T-cell (primary cell): Measurements from ENCODE around the gene PRSS22. TPM values are rescaled to one million over a fixed set of nuclear protein-coding genes. Genes with fewer than 3 reads are reported as not detected.

ENCODE experiments used
- ATAC-seq, 4 experiments: fragments of 200-7000 bp in 3 of 4; fragments of 150-1000 bp in 1 of 4; cut with Tn5 transposase; replicated peaks in 1 of 4; 1 replicate in 3 of 4; 2 replicates in 1 of 4; pipeline ENCODE4 v1.10.0; 2021; ENCODE audit warnings: moderate library complexity in 3 of 4, mild to moderate bottlenecking in 2 of 4, moderate number of reproducible peaks in 1 of 4
- CTCF ChIA-PET, 2 donors: fragments of 300-600 bp; sonication (Branson Sonifier 250); formaldehyde crosslinking; loops; one replicate each; lab custom pipeline; 2022; ENCODE audit warnings: antibody characterized with exemption in 2 of 2; lab: Charles Lee
- POLR2A ChIA-PET, 2 donors: fragments of 300-600 bp; sonication (Branson Sonifier 250); formaldehyde crosslinking; loops; one replicate each; lab custom pipeline; 2022; ENCODE audit warnings: antibody characterized with exemption in 2 of 2; lab: Charles Lee
- DNase-seq, 35 experiments: peaks; one replicate each; pipeline versions ENCODE4 v3.0.0 to v3.0.0-alpha.2; 2013 to 2023
- H3K27ac ChIP-seq: one replicate; pipeline ENCODE4 v1.5.1; 2013; ENCODE audit warnings: low read length
- H3K27me3 ChIP-seq, 2 experiments: replicated peaks in 1 of 2; 1 replicate in 1 of 2; 2 replicates in 1 of 2; pipeline versions ENCODE4 v1.6.1 to v1.7.0; 2013; ENCODE audit warnings: low read length in 1 of 2, mixed read lengths in 1 of 2; ENCODE audit not compliant: control insufficient read depth in 2 of 2, insufficient read depth in 2 of 2; ENCODE audit errors: extremely low read depth in 1 of 2
- H3K36me3 ChIP-seq, 2 donors: 1 replicate in 1 of 2; 2 replicates in 1 of 2; pipeline versions ENCODE4 v1.6.1 to v1.7.0; 2013; ENCODE audit warnings: low read length in 1 of 2; ENCODE audit not compliant: control insufficient read depth in 2 of 2, insufficient read depth in 1 of 2; ENCODE audit errors: extremely low read depth in 1 of 2
- H3K4me1 ChIP-seq, 2 experiments: 1 replicate in 1 of 2; 2 replicates in 1 of 2; pipeline versions ENCODE4 v1.6.1 to v1.7.0; 2013; ENCODE audit warnings: low read length in 2 of 2, mixed read lengths in 1 of 2; ENCODE audit not compliant: insufficient read depth in 2 of 2, control insufficient read depth in 1 of 2; ENCODE audit errors: extremely low read depth in 1 of 2
- H3K4me3 ChIP-seq, 2 donors: 1 replicate in 1 of 2; 2 replicates in 1 of 2; pipeline versions ENCODE4 v1.5.1 to v1.7.0; 2013; ENCODE audit warnings: mild to moderate bottlenecking in 2 of 2, low read length in 1 of 2, moderate library complexity in 1 of 2; ENCODE audit not compliant: control insufficient read depth in 1 of 2; ENCODE audit errors: extremely low read depth in 1 of 2
- H3K9me3 ChIP-seq: 2 replicates; pipeline ENCODE4 v1.7.0; 2013
- H3K27ac Mint-ChIP-seq, 2 donors: one replicate each; pipeline ENCODE4 v1.8.0; 2020 to 2021; ENCODE audit warnings: mild to moderate bottlenecking in 2 of 2, mixed read lengths in 2 of 2
- H3K27me3 Mint-ChIP-seq, 2 donors: one replicate each; pipeline ENCODE4 v1.8.0; 2021 to 2022; ENCODE audit warnings: mixed read lengths in 2 of 2
- H3K36me3 Mint-ChIP-seq: one replicate; pipeline ENCODE4 v1.8.0; 2021; ENCODE audit warnings: mixed read lengths
- H3K4me1 Mint-ChIP-seq, 3 donors: one replicate each; pipeline ENCODE4 v1.8.0; 2020 to 2022; ENCODE audit warnings: mixed read lengths in 3 of 3, mild to moderate bottlenecking in 1 of 3
- H3K4me3 Mint-ChIP-seq, 3 donors: one replicate each; pipeline ENCODE4 v1.8.0; 2020 to 2022; ENCODE audit warnings: mild to moderate bottlenecking in 3 of 3, mixed read lengths in 3 of 3, moderate library complexity in 3 of 3
- H3K9me3 Mint-ChIP-seq, 3 donors: one replicate each; pipeline ENCODE4 v1.8.0; 2020 to 2022; ENCODE audit warnings: mixed read lengths in 3 of 3
- WGBS: methylation state at CpG from one replicate; pipeline ENCODE4 v1.1.5; 2013; ENCODE audit warnings: missing lambda C conversion rate; ENCODE audit not compliant: insufficient coverage; 5-methylcytosine and 5-hydroxymethylcytosine counted together
- total RNA-seq, 35 experiments: library from RNA in 6 of 35; stranded (reverse) in 6 of 35; fragments of 120-200 nt in 1 of 35; gene quantifications; one replicate each; pipeline versions ENCODE4 v1.2.1 to v1.2.4 and lab custom pipeline; 2013 to 2026

Gene PRSS22
- total RNA-seq, 5 donors from 2014 or later (not counting 1 experiment from before 2014, with no cell fraction given): 0.56 to 2.6 (median 1.4) TPM; not detected in 1

DNA sequence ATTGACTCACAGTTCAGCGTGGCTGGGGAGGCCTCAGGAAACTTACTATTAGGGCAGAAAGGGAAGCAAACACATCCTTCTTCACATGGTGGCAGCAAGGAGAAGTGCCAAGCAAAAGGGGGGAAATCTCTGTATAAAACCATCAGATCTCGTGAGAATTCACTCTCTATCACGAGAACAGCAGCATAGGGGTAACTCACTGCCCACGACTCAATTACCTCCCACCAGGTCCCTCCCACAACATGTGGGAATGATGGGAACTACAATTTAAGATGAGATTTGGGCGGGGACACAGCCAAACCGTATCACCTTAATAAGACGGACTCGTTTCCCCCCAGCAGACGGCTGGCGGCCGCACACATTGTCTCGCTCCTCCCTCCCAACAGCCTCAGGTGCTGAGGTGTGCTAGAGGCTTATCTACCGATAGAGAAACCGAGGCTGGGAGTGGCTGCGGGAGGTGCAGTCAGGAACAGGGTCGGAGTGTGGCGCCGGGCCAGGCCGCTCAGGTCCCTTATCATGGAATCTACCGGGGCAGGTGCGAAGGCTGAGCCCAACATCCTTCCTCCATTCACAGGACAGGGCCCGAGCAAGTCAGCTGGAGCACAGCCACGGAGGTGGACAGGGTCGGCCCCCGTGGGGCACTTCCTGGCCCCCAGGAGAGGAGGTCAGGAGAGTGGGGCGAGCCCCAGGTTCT is 32.8 kb downstream of the PRSS22 start:
- H3K4me3 ChIP-seq: no peak overlapping the region
- H3K9me3 ChIP-seq: no peaks in the 10 kb centered on the region
- H3K36me3 ChIP-seq: no peaks in the 10 kb centered on the region
- ATAC-seq: no peak
- no peak overlapping the region for H3K27ac ChIP-seq
- peaks cover 0 to 40% of the 10 kb centered on the region in 2 experiments for H3K27me3 ChIP-seq
- ChIA-PET CTCF (no interaction called here), POLR2A (no interaction called here)
- no peaks in the 10 kb centered on the region for H3K9me3 Mint-ChIP-seq
- 81% methylated on average over 12 of the region's 26 CpGs for WGBS
- no peaks in the 10 kb centered on the region for H3K36me3 Mint-ChIP-seq
- DNase-seq: no peak
- H3K4me1 ChIP-seq: peaks cover 0 to 5% of the 10 kb centered on the region in 2 experiments
- no peak overlapping the region for H3K27ac Mint-ChIP-seq
- no peak overlapping the region for H3K4me3 Mint-ChIP-seq
- H3K4me1 Mint-ChIP-seq: peaks cover 0 to 2% (median 0%) of the 10 kb centered on the region in 3 donors
- peaks cover 0 to 3% of the 10 kb centered on the region in 2 donors for H3K27me3 Mint-ChIP-seq

DNA sequence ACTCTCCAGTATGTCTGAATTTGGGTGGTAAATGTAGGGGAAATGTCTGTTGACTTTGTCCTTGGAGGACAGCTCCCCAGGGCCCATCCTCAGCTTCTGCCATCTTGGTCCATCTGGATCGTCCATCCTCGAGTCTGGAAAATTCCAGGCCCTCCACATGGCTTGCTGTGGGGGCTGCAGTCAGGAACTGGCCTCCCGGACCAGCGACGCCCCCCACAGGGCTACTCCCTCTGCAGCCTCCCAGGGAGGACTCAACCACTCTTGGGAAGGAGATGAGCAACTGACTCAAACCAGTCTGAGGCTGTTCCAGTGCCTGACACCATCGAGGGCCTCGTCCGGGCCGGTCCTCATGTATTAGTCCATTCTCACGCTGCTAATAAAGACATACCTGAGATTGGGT is 33.3 kb downstream of the PRSS22 start:
- DNase-seq (no peak), ATAC-seq (no peak)
- no peak overlapping the region for H3K4me3 Mint-ChIP-seq
- H3K4me1 ChIP-seq: no peaks in the 10 kb centered on the region
- H3K9me3 ChIP-seq: no peaks in the 10 kb centered on the region
- peaks cover 0 to 3% of the 10 kb centered on the region in 2 donors for H3K27me3 Mint-ChIP-seq
- peaks cover 0 to 36% of the 10 kb centered on the region in 2 experiments for H3K27me3 ChIP-seq
- no peaks in the 10 kb centered on the region for H3K36me3 Mint-ChIP-seq
- WGBS: 75% methylated on average over 2 of the region's 10 CpGs
- no peak overlapping the region for H3K4me3 ChIP-seq
- CTCF ChIA-PET: no interaction called here
- no peaks in the 10 kb centered on the region for H3K9me3 Mint-ChIP-seq
- no peak overlapping the region for H3K27ac ChIP-seq
- no peak overlapping the region for H3K27ac Mint-ChIP-seq
- POLR2A ChIA-PET: no interaction called here
- no peaks in the 10 kb centered on the region for H3K36me3 ChIP-seq
- H3K4me1 Mint-ChIP-seq: no peaks in the 10 kb centered on the region

DNA sequence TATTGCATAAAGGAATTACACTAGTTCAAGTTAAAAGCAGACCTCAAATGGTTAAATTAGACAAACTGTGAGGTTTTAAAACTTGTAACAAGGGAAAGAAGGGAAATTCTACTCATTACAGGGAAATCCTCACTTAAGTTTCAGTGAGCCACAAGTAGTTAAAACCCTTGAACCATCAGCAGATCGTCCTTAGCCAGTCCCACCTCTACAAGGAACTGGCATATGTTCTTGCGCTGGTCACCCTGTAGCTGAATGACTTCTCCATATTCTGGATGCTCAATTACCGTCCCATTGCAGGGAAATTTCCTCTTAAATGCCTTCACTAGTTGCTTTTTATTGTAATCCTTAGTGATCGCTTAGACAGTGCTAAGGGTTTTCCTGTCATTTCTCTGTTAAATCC is 35.5 kb downstream of the PRSS22 start:
- CTCF ChIA-PET: no interaction called here

DNA sequence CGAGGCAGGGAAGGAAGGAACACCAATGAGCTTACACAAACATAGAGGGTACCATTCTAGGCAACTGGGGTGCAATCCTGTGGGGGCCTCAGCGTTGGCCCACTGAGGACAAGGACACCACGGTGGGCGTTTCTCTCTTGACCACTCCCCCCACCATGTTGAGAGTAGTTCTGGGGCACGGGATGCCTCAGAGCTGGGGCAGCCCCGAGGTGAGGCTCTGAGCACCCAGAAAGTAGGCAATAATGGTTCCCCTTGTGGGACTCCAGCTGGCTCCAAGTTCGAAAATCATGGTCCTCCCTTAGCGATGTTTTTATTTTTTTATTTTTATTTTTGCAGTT is 35.8 kb downstream of the PRSS22 start:
- H3K36me3 Mint-ChIP-seq: no peaks in the 10 kb centered on the region
- no peaks in the 10 kb centered on the region for H3K4me1 Mint-ChIP-seq
- ATAC-seq: no peak
- H3K36me3 ChIP-seq: no peaks in the 10 kb centered on the region
- no peaks in the 10 kb centered on the region for H3K9me3 Mint-ChIP-seq
- H3K27ac Mint-ChIP-seq: no peak overlapping the region
- POLR2A ChIA-PET: no interaction called here
- WGBS: no CpG with 5 or more reads among the region's 8 CpGs
- no peaks in the 10 kb centered on the region for H3K9me3 ChIP-seq
- CTCF ChIA-PET: no interaction called here
- H3K27me3 Mint-ChIP-seq: peaks cover 0 to 7% of the 10 kb centered on the region in 2 donors
- H3K4me3 Mint-ChIP-seq: no peak overlapping the region
- DNase-seq: no peak
- H3K4me1 ChIP-seq: no peaks in the 10 kb centered on the region
- no peak overlapping the region for H3K27ac ChIP-seq
- peaks cover 0 to 25% of the 10 kb centered on the region in 2 experiments for H3K27me3 ChIP-seq
- H3K4me3 ChIP-seq: no peak overlapping the region

More for the DNA sequence above, 35.5 kb downstream of the PRSS22 start:
- 86% methylated on average over 2 of the region's 4 CpGs for WGBS
- H3K4me3 ChIP-seq: no peak overlapping the region
- POLR2A ChIA-PET: no interaction called here
- no peak overlapping the region for H3K27ac ChIP-seq
- H3K4me3 Mint-ChIP-seq: no peak overlapping the region
- H3K27me3 ChIP-seq: peaks cover 0 to 28% of the 10 kb centered on the region in 2 experiments
- H3K9me3 Mint-ChIP-seq: no peaks in the 10 kb centered on the region
- no peaks in the 10 kb centered on the region for H3K4me1 ChIP-seq
- no peak for DNase-seq
- no peak for ATAC-seq
- H3K27me3 Mint-ChIP-seq: peaks cover 0 to 7% of the 10 kb centered on the region in 2 donors
- H3K36me3 Mint-ChIP-seq: no peaks in the 10 kb centered on the region
- no peaks in the 10 kb centered on the region for H3K9me3 ChIP-seq
- H3K4me1 Mint-ChIP-seq: no peaks in the 10 kb centered on the region
- no peaks in the 10 kb centered on the region for H3K36me3 ChIP-seq
- H3K27ac Mint-ChIP-seq: no peak overlapping the region

DNA sequence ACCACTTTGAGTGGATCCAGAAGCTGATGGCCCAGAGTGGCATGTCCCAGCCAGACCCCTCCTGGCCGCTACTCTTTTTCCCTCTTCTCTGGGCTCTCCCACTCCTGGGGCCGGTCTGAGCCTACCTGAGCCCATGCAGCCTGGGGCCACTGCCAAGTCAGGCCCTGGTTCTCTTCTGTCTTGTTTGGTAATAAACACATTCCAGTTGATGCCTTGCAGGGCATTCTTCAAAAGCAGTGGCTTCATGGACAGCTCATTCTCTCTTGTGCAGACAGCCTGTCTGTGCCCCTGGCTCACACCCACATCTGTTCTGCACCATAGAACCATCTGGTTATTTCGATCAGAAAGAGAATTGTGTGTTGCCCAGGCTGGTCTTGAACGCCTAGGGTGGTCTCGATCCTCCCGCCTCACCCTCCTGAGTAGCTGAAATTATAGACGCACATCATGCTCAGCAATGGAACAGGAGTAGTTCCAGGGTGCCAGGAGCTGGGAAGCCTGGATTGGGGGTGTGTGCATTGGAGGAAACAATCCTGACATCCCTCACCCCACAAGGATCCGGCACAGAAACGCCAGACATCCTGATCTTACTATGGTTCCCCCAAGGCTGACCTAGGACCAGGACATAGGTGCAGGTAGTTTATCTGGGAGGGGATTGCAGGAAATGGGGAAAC is 36.3 kb downstream of the PRSS22 start:
- Mint-ChIP-seq H3K4me1 (no peaks in the 10 kb centered on the region), H3K36me3 (no peaks in the 10 kb centered on the region), H3K27me3 (peaks cover 0 to 7% of the 10 kb centered on the region in 2 donors), H3K4me3 (no peak overlapping the region), H3K9me3 (no peaks in the 10 kb centered on the region), H3K27ac (no peak overlapping the region)
- 58% methylated on average over 3 of the region's 9 CpGs for WGBS
- DNase-seq (no peak), ATAC-seq (no peak)
- Histone ChIP-seq H3K36me3 (no peaks in the 10 kb centered on the region), H3K27me3 (peaks cover 0 to 28% of the 10 kb centered on the region in 2 experiments), H3K4me1 (peaks cover 0 to 3% of the 10 kb centered on the region in 2 experiments), H3K27ac (no peak overlapping the region), H3K9me3 (no peaks in the 10 kb centered on the region), H3K4me3 (no peak overlapping the region)
- ChIA-PET POLR2A (no interaction called here), CTCF (no interaction called here)

DNA sequence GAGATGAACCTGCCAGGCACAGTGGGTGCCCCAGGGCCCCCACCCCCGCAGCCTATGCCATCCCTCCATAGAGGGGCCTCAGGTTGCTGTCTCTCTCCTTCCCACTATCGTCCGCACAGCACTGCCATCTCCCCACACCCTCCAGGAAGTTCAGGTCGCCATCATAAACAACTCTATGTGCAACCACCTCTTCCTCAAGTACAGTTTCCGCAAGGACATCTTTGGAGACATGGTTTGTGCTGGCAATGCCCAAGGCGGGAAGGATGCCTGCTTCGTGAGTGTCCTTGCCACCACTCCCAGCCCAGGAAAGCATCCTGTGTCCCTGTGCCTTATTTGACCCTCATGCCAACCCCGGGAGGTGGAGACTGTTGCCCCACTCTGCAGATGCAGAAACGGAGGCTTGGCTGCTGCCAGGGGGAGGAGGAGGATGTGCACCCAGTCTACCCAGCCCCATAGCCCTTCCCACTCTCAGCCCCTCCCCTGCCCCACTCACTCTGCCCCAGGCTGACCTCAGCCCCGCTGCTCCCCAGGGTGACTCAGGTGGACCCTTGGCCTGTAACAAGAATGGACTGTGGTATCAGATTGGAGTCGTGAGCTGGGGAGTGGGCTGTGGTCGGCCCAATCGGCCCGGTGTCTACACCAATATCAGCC is 37.0 kb downstream of the PRSS22 start:
- Mint-ChIP-seq H3K9me3 (no peaks in the 10 kb centered on the region), H3K27me3 (peaks cover 0 to 9% of the 10 kb centered on the region in 2 donors), H3K4me3 (no peak overlapping the region), H3K27ac (no peak overlapping the region), H3K4me1 (no peaks in the 10 kb centered on the region), H3K36me3 (no peaks in the 10 kb centered on the region)
- DNase-seq (no peak), ATAC-seq (no peak)
- Histone ChIP-seq H3K4me1 (peaks cover 0 to 5% of the 10 kb centered on the region in 2 experiments), H3K27me3 (peaks cover 0 to 31% of the 10 kb centered on the region in 2 experiments), H3K27ac (no peak overlapping the region), H3K36me3 (no peaks in the 10 kb centered on the region), H3K4me3 (no peak overlapping the region), H3K9me3 (no peaks in the 10 kb centered on the region)
- ChIA-PET CTCF (no interaction called here), POLR2A (no interaction called here)
- 74% methylated on average over 6 of the region's 14 CpGs for WGBS
